ENCODE measurements around the gene FMN1. TPM values are rescaled to one million over a fixed set of nuclear protein-coding genes. Genes with fewer than 3 reads are reported as not detected.
"Not testable (repeated sequence)": the region's sequence is repeated elsewhere in the genome, so short reads cannot be mapped to it uniquely, and the experiment has no call there.

Gene FMN1
- total RNA-seq, 4 donors from 2014 or later = 5.1 to 13.3 (median 9.0) TPM

GRCh38 chr15:33074212-33074611 is 120.3 kb downstream of the FMN1 start:
- Histone ChIP-seq H3K36me3 (no peaks in the 10 kb centered on the region), H3K9me3 (no peaks in the 10 kb centered on the region), H3K27ac (no peak overlapping the region), H3K4me1 (no peaks in the 10 kb centered on the region), H3K27me3 (no peaks in the 10 kb centered on the region), H3K4me3 (no peak overlapping the region)
- no peak for ATAC-seq
- TF ChIP-seq EP300 (IDR thresholded peaks at IDR 0.05) = no peak
- WGBS, 2 donors (ENCODE audit: low coverage in 1 of 2) = 78 to 93% methylated on average over 3 of the region's 3 CpGs

GRCh38 chr15:33071451-33071850 is 123.1 kb downstream of the FMN1 start:
- H3K9me3 ChIP-seq = no peaks in the 10 kb centered on the region
- H3K4me1 ChIP-seq = peaks cover 0 to 15% (median 0%) of the 10 kb centered on the region in 3 donors
- no peak overlapping the region for H3K27ac ChIP-seq
- H3K4me3 ChIP-seq = no peak overlapping the region
- ATAC-seq = no peak
- H3K36me3 ChIP-seq = no peaks in the 10 kb centered on the region
- TF ChIP-seq POLR2A (IDR thresholded peaks at IDR 0.05) (no peak), CTCF (IDR thresholded peaks at IDR 0.05) (no peak), EP300 (IDR thresholded peaks at IDR 0.05) (no peak), POLR2AphosphoS5 (IDR thresholded peaks at IDR 0.05) (no peak)
- WGBS, 2 donors (ENCODE audit: low coverage in 1 of 2) = 39 to 47% methylated on average over 3 of the region's 3 CpGs
- H3K27me3 ChIP-seq = no peaks in the 10 kb centered on the region

GRCh38 chr15:33069903-33070302 is 124.6 kb downstream of the FMN1 start:
- not testable (repeated sequence) for H3K9me3 ChIP-seq, H3K27me3 ChIP-seq, H3K27ac ChIP-seq, ATAC-seq, H3K36me3 ChIP-seq, H3K4me3 ChIP-seq
- H3K4me1 ChIP-seq = peaks cover 0 to 15% (median 0%) of the 10 kb centered on the region in 3 donors
- WGBS, 2 donors (ENCODE audit: low coverage in 1 of 2) = 95 to 100% methylated on average over 6 to 11 of the region's 16 CpGs

GRCh38 chr15:33069161-33069560 is 125.4 kb downstream of the FMN1 start:
- H3K9me3 ChIP-seq = no peaks in the 10 kb centered on the region
- ATAC-seq = no peak
- H3K27ac ChIP-seq = no peak overlapping the region
- H3K4me1 ChIP-seq = peaks cover 0 to 15% (median 0%) of the 10 kb centered on the region in 3 donors
- no peaks in the 10 kb centered on the region for H3K27me3 ChIP-seq
- TF ChIP-seq EP300 (IDR thresholded peaks at IDR 0.05) (no peak), POLR2A (IDR thresholded peaks at IDR 0.05) (no peak)
- H3K4me3 ChIP-seq = no peak overlapping the region
- no peaks in the 10 kb centered on the region for H3K36me3 ChIP-seq

GRCh38 chr15:33068511-33068990 is 126.0 kb downstream of the FMN1 start:
- peak overlapping the region in 1 of 4 donors; percentile 36 for H3K27ac ChIP-seq
- TF ChIP-seq POLR2A (IDR thresholded peaks at IDR 0.05) = no peak
- TF ChIP-seq POLR2AphosphoS5 (IDR thresholded peaks at IDR 0.05) = peak; percentile 37
- H3K27me3 ChIP-seq = no peaks in the 10 kb centered on the region
- no peaks in the 10 kb centered on the region for H3K36me3 ChIP-seq
- no peaks in the 10 kb centered on the region for H3K9me3 ChIP-seq
- H3K4me3 ChIP-seq = no peak overlapping the region
- 61 to 67% methylated on average over 4 to 6 of the region's 8 CpGs for WGBS, 2 donors (ENCODE audit: low coverage in 1 of 2)
- peak; percentile 59 for ATAC-seq
- H3K4me1 ChIP-seq = peaks cover 0 to 15% (median 0%) of the 10 kb centered on the region in 3 donors

- no peaks in the 10 kb centered on the region for H3K27me3 ChIP-seq
- H3K27ac ChIP-seq = peak overlapping the region in 1 of 4 donors; percentile 36
- no peaks in the 10 kb centered on the region for H3K36me3 ChIP-seq
- 58 to 64% methylated on average over 4 to 6 of the region's 14 CpGs for WGBS, 2 donors (ENCODE audit: low coverage in 1 of 2)
- H3K4me3 ChIP-seq = no peak overlapping the region
- H3K4me1 ChIP-seq = peaks cover 0 to 15% (median 0%) of the 10 kb centered on the region in 3 donors
- ATAC-seq = peak; percentile 74
- TF ChIP-seq CTCF (IDR thresholded peaks at IDR 0.05) (no peak), POLR2AphosphoS5 (IDR thresholded peaks at IDR 0.05) (no peak), POLR2A (IDR thresholded peaks at IDR 0.05) (no peak), EP300 (IDR thresholded peaks at IDR 0.05) (no peak)
- H3K9me3 ChIP-seq = no peaks in the 10 kb centered on the region
Observed at GRCh38 chr15:33068007-33068481, 126.5 kb downstream of the FMN1 start.

- Histone ChIP-seq H3K4me1 (peaks cover 0 to 15% (median 0%) of the 10 kb centered on the region in 3 donors), H3K27me3 (no peaks in the 10 kb centered on the region), H3K9me3 (no peaks in the 10 kb centered on the region), H3K4me3 (no peak overlapping the region), H3K27ac (no peak overlapping the region), H3K36me3 (no peaks in the 10 kb centered on the region)
- ATAC-seq = no peak
- 46 to 80% methylated on average over 1 to 6 of the region's 9 CpGs for WGBS, 2 donors (ENCODE audit: low coverage in 1 of 2)
- TF ChIP-seq CTCF (IDR thresholded peaks at IDR 0.05) (no peak), POLR2AphosphoS5 (IDR thresholded peaks at IDR 0.05) (no peak), EP300 (IDR thresholded peaks at IDR 0.05) (no peak), POLR2A (IDR thresholded peaks at IDR 0.05) (no peak)
Observed at GRCh38 chr15:33067456-33067855, 127.1 kb downstream of the FMN1 start.
